T-helper 17 cell (primary cell): Measurements from ENCODE around the gene PLCB4. TPM values are rescaled to one million over a fixed set of nuclear protein-coding genes. Genes with fewer than 3 reads are reported as not detected.

Experiments used
- ATAC-seq: fragments of 150-1000 bp; cut with Tn5 transposase; 2 replicates; pipeline ENCODE4 v1.10.0; 2021; ENCODE audit warnings: mild to moderate bottlenecking, moderate library complexity
- DNase-seq, 3 donors: peaks; one replicate each; pipeline versions ENCODE4 v3.0.0 to v3.0.0-alpha.2; 2020 to 2021
- H3K9me3 ChIP-seq: one replicate; pipeline ENCODE4 v1.7.0; 2013; ENCODE audit warnings: low read length, mild to moderate bottlenecking; ENCODE audit not compliant: control insufficient read depth, poor library complexity, severe bottlenecking
- H3K27ac Mint-ChIP-seq: one replicate; pipeline ENCODE4 v1.8.0; 2022; ENCODE audit warnings: mild to moderate bottlenecking, moderate library complexity, mixed read lengths
- H3K27me3 Mint-ChIP-seq: one replicate; pipeline ENCODE4 v1.8.0; 2022; ENCODE audit warnings: mixed read lengths
- H3K36me3 Mint-ChIP-seq: one replicate; pipeline ENCODE4 v1.8.0; 2022; ENCODE audit warnings: low read depth, mixed read lengths
- H3K4me1 Mint-ChIP-seq: one replicate; pipeline ENCODE4 v1.8.0; 2022; ENCODE audit warnings: mild to moderate bottlenecking, mixed read lengths
- H3K4me3 Mint-ChIP-seq: one replicate; pipeline ENCODE4 v1.8.0; 2022; ENCODE audit warnings: mild to moderate bottlenecking, moderate library complexity, mixed read lengths
- total RNA-seq, 4 donors: library from RNA in 2 of 4; stranded (reverse) in 2 of 4; gene quantifications; one replicate each; pipeline ENCODE4 v1.2.3 and lab custom pipeline; 2022 to 2026

The PLCB4 gene
- total RNA-seq, 2 donors from 2014 or later: 0.52 TPM; not detected in 1

DNA sequence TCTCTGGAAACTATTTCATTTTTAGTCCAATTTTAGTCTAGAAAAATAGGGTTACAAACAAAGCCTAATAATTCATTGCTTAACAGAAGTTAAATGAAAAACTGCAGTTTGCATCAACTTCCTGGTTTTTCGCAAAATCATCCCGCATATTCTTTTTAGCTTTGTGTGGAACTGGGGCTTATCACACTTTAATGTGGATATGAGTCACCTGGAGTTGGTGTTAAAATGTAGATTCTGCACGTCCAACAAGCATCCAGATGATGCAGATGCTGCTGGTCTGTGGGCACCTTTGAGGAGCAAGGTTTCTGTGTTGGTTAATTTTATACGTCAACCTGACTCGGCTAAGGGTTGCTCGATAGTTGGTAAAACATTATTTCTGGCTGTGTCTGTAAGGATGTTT lies 126.1 kb downstream of the PLCB4 start:
- Mint-ChIP-seq H3K27ac (no peak overlapping the region), H3K27me3 (no peaks in the 10 kb centered on the region), H3K4me3 (no peak overlapping the region), H3K36me3 (no peaks in the 10 kb centered on the region), H3K4me1 (no peaks in the 10 kb centered on the region)
- DNase-seq (no peak), ATAC-seq (no peak)
- H3K9me3 ChIP-seq: no peaks in the 10 kb centered on the region

DNA sequence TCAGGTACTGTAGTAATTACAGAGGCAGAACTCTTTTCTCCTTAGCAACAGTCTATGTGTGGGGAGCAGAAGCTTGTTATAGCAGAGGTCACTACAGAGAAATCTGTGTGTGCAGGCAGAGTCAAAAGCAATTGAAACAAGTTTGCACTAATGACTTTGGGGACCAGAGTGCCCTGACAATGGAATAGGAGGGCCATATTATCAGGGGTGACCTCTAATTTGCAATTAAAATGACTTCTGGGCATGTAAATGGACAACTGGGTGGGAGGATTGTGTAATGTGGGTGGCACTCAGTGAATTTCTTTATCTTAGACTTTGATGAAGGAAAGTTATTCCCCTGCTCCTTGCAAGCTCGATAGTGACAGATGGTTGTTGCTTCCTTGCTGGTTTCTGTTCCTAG lies 127.2 kb downstream of the PLCB4 start:
- H3K27me3 Mint-ChIP-seq: no peaks in the 10 kb centered on the region
- no peaks in the 10 kb centered on the region for H3K9me3 ChIP-seq
- H3K4me1 Mint-ChIP-seq: no peaks in the 10 kb centered on the region
- ATAC-seq (no peak), DNase-seq (no peak)
- no peak overlapping the region for H3K27ac Mint-ChIP-seq
- no peak overlapping the region for H3K4me3 Mint-ChIP-seq
- H3K36me3 Mint-ChIP-seq: no peaks in the 10 kb centered on the region

DNA sequence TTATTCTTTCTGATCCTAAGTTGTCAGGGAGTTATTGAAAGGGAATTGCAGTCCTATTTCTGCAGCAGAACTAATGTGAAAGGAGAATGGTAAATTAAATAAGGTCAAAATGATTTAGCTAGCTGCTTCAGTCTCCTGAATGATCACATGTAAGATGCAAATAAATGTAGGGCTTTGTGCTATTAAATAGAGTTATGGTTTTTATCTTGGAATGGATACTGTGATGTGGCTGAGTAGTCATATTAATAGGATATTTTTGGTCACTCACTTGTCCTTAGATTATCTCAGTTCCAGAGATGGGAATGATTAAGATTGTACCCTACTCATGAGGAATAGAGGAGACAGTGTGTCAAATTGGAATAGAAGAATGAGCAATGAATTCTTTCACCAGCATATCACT lies 129.6 kb downstream of the PLCB4 start:
- no peaks in the 10 kb centered on the region for H3K4me1 Mint-ChIP-seq
- no peak overlapping the region for H3K27ac Mint-ChIP-seq
- DNase-seq (no peak), ATAC-seq (no peak)
- H3K4me3 Mint-ChIP-seq: no peak overlapping the region
- H3K27me3 Mint-ChIP-seq: no peaks in the 10 kb centered on the region
- no peaks in the 10 kb centered on the region for H3K36me3 Mint-ChIP-seq
- H3K9me3 ChIP-seq: no peaks in the 10 kb centered on the region

DNA sequence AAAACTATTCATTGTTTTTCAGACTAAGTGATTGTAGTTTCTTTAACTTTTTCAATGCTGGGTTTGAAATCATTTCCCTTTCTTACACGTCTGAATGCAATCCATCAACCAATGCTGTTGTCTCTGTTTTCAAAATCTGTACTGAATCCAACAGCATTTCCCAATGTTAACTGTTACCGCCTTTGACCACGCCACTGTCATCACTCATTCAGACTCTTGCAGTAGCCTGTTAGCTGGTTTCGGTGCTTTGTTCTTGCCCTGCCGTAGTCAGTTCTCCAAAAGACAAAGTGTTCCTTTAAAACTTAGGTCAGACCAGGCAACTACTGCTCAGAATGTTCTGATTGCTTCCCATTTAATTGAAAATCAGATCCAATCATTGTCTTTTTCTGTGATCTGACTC lies 131.3 kb downstream of the PLCB4 start:
- Mint-ChIP-seq H3K4me3 (no peak overlapping the region), H3K27me3 (no peaks in the 10 kb centered on the region), H3K36me3 (no peaks in the 10 kb centered on the region), H3K27ac (no peak overlapping the region), H3K4me1 (no peaks in the 10 kb centered on the region)
- no peaks in the 10 kb centered on the region for H3K9me3 ChIP-seq
- DNase-seq: no peak
- ATAC-seq: no peak

DNA sequence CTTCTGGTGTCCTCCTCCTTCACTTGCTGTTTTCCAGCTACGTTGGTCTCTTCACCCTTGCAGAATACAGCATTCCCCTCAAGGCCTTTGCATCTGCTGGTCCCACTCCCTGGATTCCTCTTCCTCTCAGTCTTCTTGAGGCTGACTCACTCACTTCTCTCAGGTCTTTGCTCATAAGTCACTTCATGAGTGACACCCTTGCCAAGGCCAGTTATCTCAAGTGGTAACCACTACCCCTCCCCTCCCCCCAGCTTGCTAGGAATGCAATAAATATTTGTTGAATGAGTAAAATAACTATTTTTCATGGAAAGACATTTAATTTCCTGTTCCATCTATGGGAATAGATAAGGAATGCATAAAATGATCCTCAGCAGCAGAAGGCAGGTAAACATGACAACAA lies 131.7 kb downstream of the PLCB4 start:
- no peak for ATAC-seq
- no peaks in the 10 kb centered on the region for H3K9me3 ChIP-seq

GRCh38 chr20:9202420-9203080 lies 133.7 kb downstream of the PLCB4 start:
- DNase-seq (no peak), ATAC-seq (no peak)
- no peaks in the 10 kb centered on the region for H3K27me3 Mint-ChIP-seq
- no peak overlapping the region for H3K4me3 Mint-ChIP-seq
- H3K9me3 ChIP-seq: no peaks in the 10 kb centered on the region
- no peaks in the 10 kb centered on the region for H3K36me3 Mint-ChIP-seq
- H3K4me1 Mint-ChIP-seq: no peaks in the 10 kb centered on the region
- H3K27ac Mint-ChIP-seq: no peak overlapping the region

More for the DNA sequence above, 131.7 kb downstream of the PLCB4 start:
- no peak overlapping the region for H3K27ac Mint-ChIP-seq
- no peaks in the 10 kb centered on the region for H3K36me3 Mint-ChIP-seq
- no peak overlapping the region for H3K4me3 Mint-ChIP-seq
- H3K27me3 Mint-ChIP-seq: no peaks in the 10 kb centered on the region
- H3K4me1 Mint-ChIP-seq: no peaks in the 10 kb centered on the region
- no peak for DNase-seq

GRCh38 chr20:9203081-9203447 lies 134.2 kb downstream of the PLCB4 start:
- no peak for ATAC-seq
- Mint-ChIP-seq H3K4me1 (no peaks in the 10 kb centered on the region), H3K36me3 (no peaks in the 10 kb centered on the region)

GRCh38 chr20:9204979-9205378 lies 136.1 kb downstream of the PLCB4 start:
- DNase-seq (no peak), ATAC-seq (no peak)
- H3K36me3 Mint-ChIP-seq: no peaks in the 10 kb centered on the region
- no peaks in the 10 kb centered on the region for H3K4me1 Mint-ChIP-seq
- no peak overlapping the region for H3K27ac Mint-ChIP-seq
- no peaks in the 10 kb centered on the region for H3K9me3 ChIP-seq
- H3K27me3 Mint-ChIP-seq: no peaks in the 10 kb centered on the region
- H3K4me3 Mint-ChIP-seq: no peak overlapping the region

More at GRCh38 chr20:9203081-9203447, 134.2 kb downstream of the PLCB4 start:
- DNase-seq: no peak
- Mint-ChIP-seq H3K4me3 (no peak overlapping the region), H3K27ac (no peak overlapping the region), H3K27me3 (no peaks in the 10 kb centered on the region)
- H3K9me3 ChIP-seq: no peaks in the 10 kb centered on the region

DNA sequence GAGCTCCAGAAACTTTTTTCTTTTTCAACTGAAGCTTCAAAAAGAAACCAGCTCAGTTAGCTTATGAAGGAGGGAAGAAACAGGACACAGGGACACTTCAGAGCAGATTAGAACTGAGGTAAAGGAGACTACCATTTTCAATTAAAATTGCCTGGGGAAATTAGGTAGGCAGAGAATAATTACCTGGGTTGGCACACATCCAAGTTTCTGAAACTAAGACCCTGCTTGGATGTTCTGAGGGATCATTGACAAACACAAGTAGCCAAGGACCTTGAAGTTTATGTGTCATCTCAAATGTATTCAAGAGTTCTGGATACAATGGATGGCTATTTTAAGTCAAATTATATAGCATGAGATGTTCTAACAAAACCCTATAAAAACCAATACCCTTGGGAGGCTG lies 137.6 kb downstream of the PLCB4 start:
- no peaks in the 10 kb centered on the region for H3K9me3 ChIP-seq
- no peak for DNase-seq
- no peaks in the 10 kb centered on the region for H3K36me3 Mint-ChIP-seq
- no peak overlapping the region for H3K4me3 Mint-ChIP-seq
- H3K27ac Mint-ChIP-seq: no peak overlapping the region
- no peaks in the 10 kb centered on the region for H3K4me1 Mint-ChIP-seq
- no peak for ATAC-seq
- H3K27me3 Mint-ChIP-seq: no peaks in the 10 kb centered on the region

- DNase-seq: no peak
- Mint-ChIP-seq H3K4me1 (no peaks in the 10 kb centered on the region), H3K27ac (no peak overlapping the region), H3K36me3 (no peaks in the 10 kb centered on the region), H3K4me3 (no peak overlapping the region), H3K27me3 (no peaks in the 10 kb centered on the region)
- ATAC-seq: no peak
- H3K9me3 ChIP-seq: no peaks in the 10 kb centered on the region
These were observed 138.4 kb downstream of the PLCB4 start for GRCh38 chr20:9207253-9207652.

- no peaks in the 10 kb centered on the region for H3K9me3 ChIP-seq
- Mint-ChIP-seq H3K36me3 (no peaks in the 10 kb centered on the region), H3K27ac (no peak overlapping the region), H3K4me3 (no peak overlapping the region), H3K4me1 (no peaks in the 10 kb centered on the region), H3K27me3 (no peaks in the 10 kb centered on the region)
- ATAC-seq (no peak), DNase-seq (no peak)
These were observed 141.5 kb downstream of the PLCB4 start for GRCh38 chr20:9210356-9210755.

GRCh38 chr20:9211016-9211760 lies 142.3 kb downstream of the PLCB4 start:
- DNase-seq: no peak
- no peak overlapping the region for H3K4me3 Mint-ChIP-seq
- H3K27ac Mint-ChIP-seq: no peak overlapping the region
- H3K36me3 Mint-ChIP-seq: no peaks in the 10 kb centered on the region
- H3K4me1 Mint-ChIP-seq: no peaks in the 10 kb centered on the region
- no peak for ATAC-seq
- H3K27me3 Mint-ChIP-seq: no peaks in the 10 kb centered on the region
- no peaks in the 10 kb centered on the region for H3K9me3 ChIP-seq

DNA sequence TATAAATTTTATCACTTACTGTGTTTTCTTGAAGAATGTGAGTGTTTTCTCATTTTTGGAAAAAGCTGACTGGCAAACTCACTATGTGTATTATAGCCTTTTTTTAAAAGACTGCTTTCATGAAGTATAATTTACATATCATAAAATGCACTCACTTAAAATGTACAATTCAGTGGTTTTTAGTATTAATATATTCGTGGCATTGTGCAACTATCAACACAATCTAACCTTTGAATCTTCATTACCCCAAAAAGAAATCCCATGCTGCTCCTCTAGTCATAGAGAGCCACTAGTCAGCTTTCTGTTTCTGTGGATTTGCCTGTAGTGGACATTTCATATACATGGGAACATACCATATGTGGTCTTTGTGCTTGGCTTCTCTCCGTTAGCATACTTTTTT lies 143.8 kb downstream of the PLCB4 start:
- no peak for ATAC-seq
- no peak overlapping the region for H3K27ac Mint-ChIP-seq
- H3K36me3 Mint-ChIP-seq: no peaks in the 10 kb centered on the region
- no peak for DNase-seq
- no peak overlapping the region for H3K4me3 Mint-ChIP-seq
- H3K9me3 ChIP-seq: no peaks in the 10 kb centered on the region
- H3K4me1 Mint-ChIP-seq: no peaks in the 10 kb centered on the region
- H3K27me3 Mint-ChIP-seq: no peaks in the 10 kb centered on the region

- Mint-ChIP-seq H3K27me3 (no peaks in the 10 kb centered on the region), H3K27ac (no peak overlapping the region), H3K4me1 (no peaks in the 10 kb centered on the region), H3K36me3 (no peaks in the 10 kb centered on the region), H3K4me3 (no peak overlapping the region)
- no peak for ATAC-seq
- DNase-seq: no peak
- H3K9me3 ChIP-seq: no peaks in the 10 kb centered on the region
These were observed 145.8 kb downstream of the PLCB4 start for GRCh38 chr20:9214685-9215084.
